ENCODE data around the gene RPH3AL. TPM values are rescaled to one million over a fixed set of nuclear protein-coding genes. Genes with fewer than 3 reads are reported as not detected.
"Not testable (repeated sequence)": the region's sequence is repeated elsewhere in the genome, so short reads cannot be mapped to it uniquely, and the experiment has no call there.

The RPH3AL gene
- total RNA-seq, 1 donor from 2014 or later = 44.2 TPM

DNA sequence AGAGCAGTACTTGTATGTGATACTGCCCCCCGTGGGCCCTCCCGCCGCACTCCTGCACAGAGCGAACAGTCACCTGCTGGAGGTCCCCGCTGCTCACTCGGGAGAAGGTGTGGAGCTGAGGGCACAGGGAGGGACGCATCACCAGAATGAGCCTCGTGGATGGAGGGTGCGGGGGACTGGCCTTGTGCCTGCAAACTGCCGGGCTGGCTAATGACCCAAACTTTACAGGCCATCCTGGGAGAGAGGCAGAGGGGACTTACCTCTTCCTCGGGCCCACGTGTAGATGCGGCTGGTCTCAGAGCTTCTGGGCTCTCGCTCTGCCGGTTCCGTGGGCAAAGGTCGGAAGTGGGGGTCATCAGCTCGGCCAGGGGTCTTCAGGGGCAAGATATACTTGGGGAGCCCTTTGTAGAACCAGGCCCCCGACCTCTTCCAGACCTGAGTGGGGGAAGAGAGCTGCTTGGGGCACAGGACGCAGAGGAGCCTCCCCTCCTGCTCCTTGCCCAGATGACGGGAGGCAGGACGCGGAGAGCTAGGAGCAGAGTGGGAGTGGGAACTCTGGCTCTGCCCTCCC lies 105.7 kb downstream of the RPH3AL start:
- Histone ChIP-seq H3K4me3 (no peak overlapping the region), H3K4me1 (no peaks in the 10 kb centered on the region), H3K27me3 (no peaks in the 10 kb centered on the region), H3K9me3 (no peaks in the 10 kb centered on the region), H3K36me3 (no peaks in the 10 kb centered on the region), H3K27ac (no peak overlapping the region)
- intact Hi-C loops (cut with DNase I) = no loop called here
- TF ChIP-seq CTCF (IDR thresholded peaks at IDR 0.05) = no peak
- DNase-seq (ENCODE audit: low spot score in 2 of 2) = peak in 1 of 2 donors; percentile 55

DNA sequence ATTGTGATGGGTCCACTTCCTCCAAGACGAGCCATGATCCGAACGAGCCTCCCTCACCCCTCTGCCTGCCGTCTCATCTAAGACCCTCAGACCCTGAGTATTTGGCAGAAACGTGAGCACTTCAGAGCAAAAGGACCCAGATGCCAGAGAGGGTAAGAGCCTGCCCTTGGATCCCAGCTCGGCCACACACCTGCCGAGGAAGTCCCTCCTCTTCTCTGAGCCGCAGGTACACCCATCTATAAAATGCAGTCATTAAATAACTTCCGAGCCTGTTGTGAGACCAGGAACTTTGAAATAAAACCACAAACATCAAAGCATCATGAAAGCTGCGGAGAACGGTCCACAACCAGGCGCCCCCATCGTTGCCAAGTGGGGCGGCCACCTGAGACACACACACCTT lies 106.4 kb downstream of the RPH3AL start:
- no peaks in the 10 kb centered on the region for H3K4me1 ChIP-seq
- no peak for DNase-seq (ENCODE audit: low spot score in 2 of 2)
- no peak overlapping the region for H3K27ac ChIP-seq
- H3K27me3 ChIP-seq = no peaks in the 10 kb centered on the region
- TF ChIP-seq CTCF (IDR thresholded peaks at IDR 0.05) = no peak
- intact Hi-C loops (cut with DNase I) = no loop called here
- no peak overlapping the region for H3K4me3 ChIP-seq
- H3K36me3 ChIP-seq = no peaks in the 10 kb centered on the region
- no peaks in the 10 kb centered on the region for H3K9me3 ChIP-seq

- intact Hi-C loops (cut with DNase I) = no loop called here
- peak in 1 of 2 donors; percentile 39 for DNase-seq (ENCODE audit: low spot score in 2 of 2)
Measured at GRCh38 chr17:245611-246010, 107.0 kb downstream of the RPH3AL start.

GRCh38 chr17:245020-245419 lies 107.6 kb downstream of the RPH3AL start:
- no peak for TF ChIP-seq CTCF (IDR thresholded peaks at IDR 0.05)
- DNase-seq (ENCODE audit: low spot score in 2 of 2) = peak in 1 of 2 donors; percentile 35

More at GRCh38 chr17:245611-246010, 107.0 kb downstream of the RPH3AL start:
- Histone ChIP-seq H3K4me3 (no peak overlapping the region), H3K9me3 (no peaks in the 10 kb centered on the region), H3K36me3 (no peaks in the 10 kb centered on the region), H3K27ac (no peak overlapping the region), H3K27me3 (no peaks in the 10 kb centered on the region), H3K4me1 (no peaks in the 10 kb centered on the region)
- TF ChIP-seq CTCF (IDR thresholded peaks at IDR 0.05) = no peak

DNA sequence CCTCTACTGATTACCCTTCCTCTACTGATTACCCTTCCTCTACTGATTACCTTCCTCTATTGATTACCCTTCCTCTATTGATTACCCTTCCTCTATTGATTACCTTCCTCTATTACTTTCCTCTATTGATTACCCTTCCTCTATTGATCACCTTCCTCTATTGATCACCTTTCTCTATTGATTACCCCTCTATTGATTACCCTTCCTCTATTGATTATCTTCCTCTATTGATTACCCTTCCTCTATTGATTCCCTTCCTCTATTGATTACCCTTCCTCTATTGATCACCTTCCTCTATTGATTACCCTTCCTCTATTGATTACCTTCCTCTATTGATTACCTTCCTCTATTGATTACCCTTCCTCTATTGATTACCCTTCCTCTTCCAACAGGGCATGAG lies 108.7 kb downstream of the RPH3AL start:
- H3K4me1 ChIP-seq; intact Hi-C loops (cut with DNase I); H3K27ac ChIP-seq: not testable (repeated sequence)

More at GRCh38 chr17:245020-245419, 107.6 kb downstream of the RPH3AL start:
- Histone ChIP-seq H3K4me3 (no peak overlapping the region), H3K9me3 (no peaks in the 10 kb centered on the region), H3K36me3 (no peaks in the 10 kb centered on the region), H3K27me3 (no peaks in the 10 kb centered on the region), H3K27ac (no peak overlapping the region), H3K4me1 (no peaks in the 10 kb centered on the region)
- intact Hi-C loops (cut with DNase I) = no loop called here

GRCh38 chr17:238964-239259 lies 113.7 kb downstream of the RPH3AL start:
- no peaks in the 10 kb centered on the region for H3K27me3 ChIP-seq
- DNase-seq (ENCODE audit: low spot score in 2 of 2) = peak in 1 of 2 donors; percentile 52
- no peak overlapping the region for H3K27ac ChIP-seq
- H3K4me1 ChIP-seq = no peaks in the 10 kb centered on the region
- no peak for TF ChIP-seq CTCF (IDR thresholded peaks at IDR 0.05)
- no peaks in the 10 kb centered on the region for H3K36me3 ChIP-seq
- intact Hi-C loops (cut with DNase I) = no loop called here
- no peaks in the 10 kb centered on the region for H3K9me3 ChIP-seq
- no peak overlapping the region for H3K4me3 ChIP-seq

More for the DNA sequence above, 108.7 kb downstream of the RPH3AL start:
- H3K36me3 ChIP-seq; H3K27me3 ChIP-seq; H3K4me3 ChIP-seq; H3K9me3 ChIP-seq; DNase-seq (ENCODE audit: low spot score in 2 of 2): not testable (repeated sequence)

All from ascending aorta (tissue), 2 donors.